ENCODE results near the gene BARX2. TPM values are rescaled to one million over a fixed set of nuclear protein-coding genes. Genes with fewer than 3 reads are reported as not detected.
"Not testable (repeated sequence)": the region's sequence is repeated elsewhere in the genome, so short reads cannot be mapped to it uniquely, and the experiment has no call there.

BARX2 gene
- total RNA-seq, 1 experiment from 2014 or later, result 0.12 TPM

GRCh38 chr11:129333873-129334272 is 41.8 kb upstream of the BARX2 start:
- ChIA-PET CTCF (interaction anchor here (1.0 to 1.8 kb wide), 3 partner anchors 378 to 449 kb away, joined by 3 to 5 read pairs (median 4); no protein-coding TSS in a partner anchor), RAD21 (ENCODE audit: low non-redundant PET in 1 of 2, low total read pairs in 2 of 2, uncharacterized antibody in 2 of 2, unreplicated experiment in 2 of 2) (no interaction called here), POLR2A (no interaction called here)
- no TSS peak for BruUV-seq (replicated peaks)
- peak; percentile 61 for ATAC-seq
- Histone ChIP-seq H3K27me3 (ENCODE audit: insufficient read depth, low read length) (no peaks in the 10 kb centered on the region), H3K4me1 (ENCODE audit: control insufficient read depth in 1 of 2, insufficient read depth in 2 of 2, low read length in 2 of 2) (peaks cover 0 to 3% of the 10 kb centered on the region in 2 experiments; a peak in 1 of 4 replicates), H3K9me2 (ENCODE audit: insufficient read depth) (no peaks in the 10 kb centered on the region), H3K9ac (ENCODE audit: low read length) (no peak overlapping the region), H3K9me3 (ENCODE audit: control insufficient read depth in 1 of 2, insufficient read depth in 1 of 2, low read depth in 1 of 2, low read length in 2 of 2) (no peaks in the 10 kb centered on the region), H3K4me3 (replicated peaks in 1 of 2; ENCODE audit: low read depth in 1 of 2, low read length in 2 of 2) (no peak overlapping the region), H3K79me2 (ENCODE audit: insufficient read depth, low read length) (no peaks in the 10 kb centered on the region), H3K36me3 (ENCODE audit: control insufficient read depth in 1 of 2, insufficient read depth in 2 of 2, low read length in 2 of 2) (no peaks in the 10 kb centered on the region), H4K20me1 (ENCODE audit: insufficient read depth) (no peaks in the 10 kb centered on the region), H2AFZ (ENCODE audit: low read depth, low read length, poor library complexity, severe bottlenecking) (no peak overlapping the region), H3K27ac (ENCODE audit: low read depth, low read length) (no peak overlapping the region), H3K4me2 (ENCODE audit: low read length) (no peak overlapping the region)
- DNase-seq (ENCODE audit: low read depth, low spot score), result no peak
- peak in 2 of 3 experiments; percentile 34 to 45; a peak in 3 of 6 replicates for TF ChIP-seq CTCF (IDR thresholded peaks at IDR 0.05 in 2 of 3, conservative IDR thresholded peaks at IDR 0.05 in 1 of 3; ENCODE audit: borderline replicate concordance in 1 of 3, insufficient read depth in 1 of 3, low read depth in 2 of 3, low read length in 2 of 3)
- TF ChIP-seq YY1 (IDR thresholded peaks at IDR 0.05; ENCODE audit: extremely low read depth, insufficient replicate concordance, low read depth, low read length), result no peak
- intact Hi-C loops (cut with micrococcal nuclease), result loop anchor here (5.0 to 10.0 kb wide), 2 partner anchors 349 to 447 kb away; no protein-coding TSS in a partner anchor

GRCh38 chr11:129344301-129344940 is 31.2 kb upstream of the BARX2 start:
- H3K79me2 ChIP-seq (ENCODE audit: insufficient read depth, low read length); CTCF ChIA-PET; RAD21 ChIA-PET (ENCODE audit: low non-redundant PET in 1 of 2, low total read pairs in 2 of 2, uncharacterized antibody in 2 of 2, unreplicated experiment in 2 of 2); H3K9me2 ChIP-seq (ENCODE audit: insufficient read depth); H3K9ac ChIP-seq (ENCODE audit: low read length); H3K36me3 ChIP-seq (ENCODE audit: control insufficient read depth in 1 of 2, insufficient read depth in 2 of 2, low read length in 2 of 2); DNase-seq (ENCODE audit: low read depth, low spot score); H3K4me1 ChIP-seq (ENCODE audit: control insufficient read depth in 1 of 2, insufficient read depth in 2 of 2, low read length in 2 of 2); ATAC-seq; H3K27me3 ChIP-seq (ENCODE audit: insufficient read depth, low read length); BruUV-seq (replicated peaks); H3K9me3 ChIP-seq (ENCODE audit: control insufficient read depth in 1 of 2, insufficient read depth in 1 of 2, low read depth in 1 of 2, low read length in 2 of 2); POLR2A ChIA-PET; H3K4me3 ChIP-seq (replicated peaks in 1 of 2; ENCODE audit: low read depth in 1 of 2, low read length in 2 of 2); H3K4me2 ChIP-seq (ENCODE audit: low read length); H2AFZ ChIP-seq (ENCODE audit: low read depth, low read length, poor library complexity, severe bottlenecking); H3K27ac ChIP-seq (ENCODE audit: low read depth, low read length); intact Hi-C loops (cut with micrococcal nuclease); H4K20me1 ChIP-seq (ENCODE audit: insufficient read depth): not testable (repeated sequence)
